Stimulated activated naive CD8-positive, alpha-beta T cell treated with anti-CD3 and anti-CD28 coated beads, Interleukin-15, amount 100 ng/mL, for 72 hours (primary cell): ENCODE data around the gene BCAR1.
"Not testable (repeated sequence)": the region's sequence is repeated elsewhere in the genome, so short reads cannot be mapped to it uniquely, and the experiment has no call there.

ENCODE experiments used
- ATAC-seq: fragments of 150-1000 bp; cut with Tn5 transposase; 2 replicates; pipeline ENCODE4 v1.10.0; 2021; ENCODE audit warnings: mild to moderate bottlenecking, moderate library complexity
- DNase-seq, 2 donors: peaks; one replicate each; pipeline ENCODE4 v3.0.0; 2021 to 2022
- H3K27ac Mint-ChIP-seq, 2 donors: one replicate each; pipeline ENCODE4 v1.8.0; 2022; ENCODE audit warnings: mild to moderate bottlenecking in 2 of 2, mixed read lengths in 2 of 2, moderate library complexity in 2 of 2
- H3K27me3 Mint-ChIP-seq: one replicate; pipeline ENCODE4 v1.8.0; 2022; ENCODE audit warnings: mixed read lengths
- H3K4me1 Mint-ChIP-seq: one replicate; pipeline ENCODE4 v1.8.0; 2022; ENCODE audit warnings: mild to moderate bottlenecking, mixed read lengths
- H3K4me3 Mint-ChIP-seq, 2 donors: one replicate each; pipeline ENCODE4 v1.8.0; 2022; ENCODE audit warnings: mild to moderate bottlenecking in 2 of 2, mixed read lengths in 2 of 2, moderate library complexity in 1 of 2
- H3K9me3 Mint-ChIP-seq, 2 donors: one replicate each; pipeline ENCODE4 v1.8.0; 2022; ENCODE audit warnings: mixed read lengths in 2 of 2

Gene BCAR1

DNA sequence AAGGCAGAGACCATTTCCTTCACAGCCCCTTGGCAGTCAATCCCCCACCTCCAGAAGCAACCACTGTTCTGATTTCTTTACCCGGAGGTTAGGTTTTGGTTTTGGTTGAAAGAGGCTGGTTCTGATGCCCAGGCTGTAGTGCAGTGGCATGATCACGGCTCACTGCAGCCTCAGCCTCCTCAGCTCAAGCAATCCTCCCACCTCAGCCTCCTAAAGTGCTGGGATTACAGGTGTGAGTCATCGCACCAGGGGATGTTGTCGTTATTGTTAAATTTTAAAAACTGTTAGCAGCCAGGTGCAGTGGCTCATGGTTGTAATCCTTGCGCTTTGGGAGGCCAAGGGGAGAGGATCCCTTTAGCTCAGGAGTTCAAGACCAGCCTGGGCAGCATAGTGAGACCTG is 41.5 kb downstream of the BCAR1 start:
- H3K27me3 Mint-ChIP-seq, result peaks cover 8% of the 10 kb centered on the region
- ATAC-seq (no peak), DNase-seq (no peak)
- H3K27ac Mint-ChIP-seq, result no peak overlapping the region
- no peak overlapping the region for H3K4me3 Mint-ChIP-seq
- H3K9me3 Mint-ChIP-seq, result no peaks in the 10 kb centered on the region
- no peaks in the 10 kb centered on the region for H3K4me1 Mint-ChIP-seq

DNA sequence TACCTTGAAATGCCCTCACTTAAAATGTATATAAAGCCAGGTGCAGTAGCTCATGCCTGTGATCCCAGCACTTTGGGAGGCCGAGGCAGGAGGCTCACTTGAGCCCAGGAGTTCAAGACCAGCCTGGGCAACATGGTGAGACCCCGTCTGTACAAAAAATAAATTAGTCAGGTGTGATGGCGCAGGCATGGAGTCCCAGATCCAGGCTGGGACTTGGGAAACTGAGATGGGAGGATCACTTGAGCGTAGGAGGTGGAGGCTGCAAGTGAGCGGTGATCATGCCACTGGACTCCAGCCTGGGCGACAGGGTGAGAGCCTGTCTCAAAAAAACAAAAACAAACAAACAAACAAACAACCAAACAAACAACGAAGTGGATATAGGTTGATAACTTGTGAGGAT is 41.9 kb downstream of the BCAR1 start:
- H3K9me3 Mint-ChIP-seq, DNase-seq, H3K4me3 Mint-ChIP-seq, ATAC-seq, H3K27me3 Mint-ChIP-seq, H3K4me1 Mint-ChIP-seq: not testable (repeated sequence)
- H3K27ac Mint-ChIP-seq, result peak overlapping the region in 1 of 2 donors; percentile 94

DNA sequence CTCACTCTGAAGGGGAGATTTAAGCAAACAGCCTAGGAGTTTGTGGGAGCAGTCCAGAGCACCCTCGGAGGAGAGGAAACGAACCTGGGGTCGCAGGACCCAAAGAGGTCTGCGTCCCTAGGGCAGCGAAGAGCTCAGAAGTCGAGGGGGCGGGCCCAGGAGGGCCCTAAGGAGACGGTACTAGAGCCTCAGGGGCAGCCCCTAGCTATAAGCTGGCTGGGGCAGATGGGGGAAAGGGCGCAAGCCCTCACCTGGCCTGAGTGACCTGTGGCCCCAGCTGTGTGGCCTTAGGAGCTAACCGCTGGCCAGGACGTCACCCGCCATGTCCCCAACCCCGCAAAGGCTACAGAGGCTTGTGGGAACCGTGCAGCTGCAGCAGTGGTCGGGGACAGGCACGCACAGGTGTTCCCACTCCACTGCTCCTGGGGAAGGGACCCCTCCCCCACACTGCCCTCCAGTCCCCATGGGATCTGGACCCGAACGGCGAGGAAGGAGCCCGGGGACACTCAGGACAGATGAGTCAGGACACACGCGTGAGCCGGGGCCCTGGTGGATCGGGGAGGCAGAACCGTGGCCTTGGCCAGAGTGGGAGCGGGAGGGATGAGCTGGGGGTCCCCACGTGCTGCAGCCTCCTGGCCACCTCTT is 42.4 kb downstream of the BCAR1 start:
- Mint-ChIP-seq H3K9me3 (no peaks in the 10 kb centered on the region), H3K4me3 (no peak overlapping the region), H3K27me3 (peaks cover 8% of the 10 kb centered on the region), H3K4me1 (no peaks in the 10 kb centered on the region), H3K27ac (peak overlapping the region in 1 of 2 donors; percentile 82)
- ATAC-seq (no peak), DNase-seq (no peak)

DNA sequence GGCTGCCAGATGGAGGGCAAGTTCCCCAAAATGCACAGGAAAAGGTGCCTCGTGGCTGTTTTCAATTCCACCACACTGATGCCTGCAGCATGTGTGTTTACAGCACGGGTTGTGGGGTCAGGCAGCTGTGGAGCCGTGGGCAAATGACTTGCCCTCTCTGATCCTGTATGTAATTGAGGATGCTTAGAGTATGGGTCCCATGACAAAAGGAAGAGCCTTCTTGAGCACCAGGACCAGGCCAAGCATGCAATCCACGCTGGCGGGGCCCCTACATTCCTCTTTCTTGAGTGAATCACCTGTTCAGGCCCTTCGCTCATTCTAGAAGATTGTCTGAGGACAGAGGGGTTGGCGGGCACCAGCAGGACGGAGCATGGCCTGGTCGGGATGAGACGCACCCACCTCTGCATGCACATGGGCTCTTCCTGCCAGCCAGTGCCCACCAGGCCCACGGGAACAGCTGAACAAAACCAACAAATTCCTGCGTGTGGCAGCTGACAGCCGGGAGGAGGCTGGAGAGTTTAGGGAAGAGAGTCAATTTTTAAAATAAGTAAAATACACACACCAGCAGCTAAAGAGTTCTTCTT is 43.1 kb downstream of the BCAR1 start:
- DNase-seq (no peak), ATAC-seq (no peak)
- H3K4me3 Mint-ChIP-seq, result no peak overlapping the region
- H3K27ac Mint-ChIP-seq, result peak overlapping the region in 1 of 2 donors; percentile 34
- no peaks in the 10 kb centered on the region for H3K9me3 Mint-ChIP-seq
- H3K4me1 Mint-ChIP-seq, result no peaks in the 10 kb centered on the region
- H3K27me3 Mint-ChIP-seq, result peaks cover 8% of the 10 kb centered on the region

DNA sequence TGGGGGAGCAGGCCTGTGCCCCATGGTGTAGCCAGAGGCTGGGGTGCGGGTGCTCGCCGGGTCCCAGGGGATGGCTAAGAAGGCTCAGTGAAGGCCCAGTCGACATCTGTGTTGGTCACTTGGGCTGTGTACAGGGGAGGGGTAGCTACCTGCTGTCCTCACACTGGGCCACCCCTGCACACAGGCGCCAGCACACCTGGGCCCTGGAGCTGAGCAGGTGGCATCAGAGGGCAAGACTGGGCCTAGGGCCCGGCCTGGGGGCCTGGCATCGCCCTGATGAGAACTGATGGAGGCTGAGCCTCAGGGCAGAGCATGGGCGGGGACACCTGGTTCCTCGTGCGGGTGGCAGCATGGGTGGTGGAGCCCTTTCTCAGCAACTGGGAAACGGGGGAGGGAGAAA is 43.6 kb downstream of the BCAR1 start:
- Mint-ChIP-seq H3K9me3 (no peaks in the 10 kb centered on the region), H3K27ac (peak overlapping the region in 1 of 2 donors; percentile 34), H3K4me1 (no peaks in the 10 kb centered on the region), H3K4me3 (no peak overlapping the region), H3K27me3 (peaks cover 8% of the 10 kb centered on the region)
- DNase-seq, result no peak
- ATAC-seq, result no peak

DNA sequence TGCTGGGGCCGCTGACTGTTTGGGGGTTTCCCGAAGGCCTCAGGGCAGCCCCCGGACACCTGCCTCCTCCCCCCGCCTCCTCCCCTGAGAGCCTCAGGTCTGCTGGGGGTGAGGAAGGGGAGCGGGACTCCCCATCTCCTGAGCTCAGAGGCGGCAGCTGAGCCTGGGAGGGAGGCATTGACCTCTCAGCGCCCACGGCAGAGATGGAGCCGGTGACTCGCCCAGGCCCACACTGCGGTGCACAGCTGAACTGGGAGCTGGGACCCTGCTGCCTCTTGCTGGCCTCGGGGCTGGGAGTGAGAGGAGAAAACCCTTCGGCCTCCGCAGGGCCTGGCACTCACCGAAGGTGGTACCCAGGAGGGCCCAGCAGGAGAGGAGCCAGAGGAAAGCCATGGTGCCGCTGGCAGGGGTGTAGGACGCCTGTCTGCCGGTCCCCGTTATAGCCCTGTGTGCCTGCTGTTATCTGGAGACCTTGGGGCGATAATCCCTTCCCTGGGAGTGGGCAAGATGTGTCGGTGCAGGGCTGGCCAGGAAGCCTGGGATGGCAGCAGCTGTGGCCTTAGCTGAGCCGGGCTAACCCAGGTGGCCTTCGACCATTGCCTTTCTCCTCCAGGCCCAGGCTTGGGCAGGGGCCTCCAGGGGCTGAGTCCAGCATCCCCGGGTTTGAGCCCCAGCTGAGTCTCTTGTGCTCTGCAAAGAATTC is 44.5 kb downstream of the BCAR1 start, which contains the start of gene CTRB2:
Gene CTRB2 (minus strand): TSS at position 413 of the 703 bp plus-strand sequence. CDS start 20 bp downstream, at position 393.
- peaks cover 8% of the 10 kb centered on the region for H3K27me3 Mint-ChIP-seq
- no peaks in the 10 kb centered on the region for H3K4me1 Mint-ChIP-seq
- DNase-seq (no peak), ATAC-seq (no peak)
- no peak within 1 kb of the TSS for H3K4me3 Mint-ChIP-seq
- H3K9me3 Mint-ChIP-seq, result no peaks in the 10 kb centered on the region
- peak within 1 kb of the TSS in 1 of 2 donors; percentile 34 for H3K27ac Mint-ChIP-seq

DNA sequence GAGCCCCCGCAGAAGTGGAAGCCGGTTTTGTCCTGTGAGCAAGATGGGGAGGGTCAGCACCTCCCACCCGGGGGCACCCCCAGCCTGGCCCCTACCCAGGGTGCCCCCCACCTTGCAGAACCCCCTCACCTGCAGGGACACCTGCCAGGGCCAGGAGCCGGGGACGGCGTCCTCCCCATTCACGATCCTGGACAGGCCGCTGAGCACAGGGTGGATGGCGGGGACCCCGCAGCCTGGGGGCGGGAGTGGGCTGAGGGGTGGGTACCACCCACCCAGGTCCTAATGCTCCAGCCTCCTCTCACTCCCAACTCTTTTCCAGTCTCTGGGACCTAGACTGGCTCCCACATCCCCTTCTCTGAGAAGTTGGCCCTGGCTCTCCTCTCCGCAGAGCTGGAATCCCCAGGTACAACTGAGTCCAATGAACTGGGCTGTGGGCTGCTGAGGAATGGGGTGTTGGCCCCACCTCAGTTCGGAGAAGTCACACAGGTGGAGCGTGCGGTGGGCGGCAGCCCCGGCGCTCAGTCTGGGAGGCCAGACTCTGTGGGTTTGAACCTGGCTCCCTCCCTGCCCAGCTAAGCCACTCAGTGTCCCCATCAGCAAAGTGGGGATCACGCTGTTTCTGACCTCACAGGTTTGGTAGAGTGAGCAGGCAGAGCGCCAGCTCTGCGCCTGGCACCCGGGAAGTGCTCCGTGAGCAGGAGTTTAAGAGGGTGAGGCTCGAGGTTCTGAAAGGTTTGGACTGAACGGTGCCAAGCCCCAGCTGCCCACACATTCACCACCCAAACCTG is 45.3 kb downstream of the BCAR1 start:
- peak; percentile 61 for ATAC-seq
- not testable (repeated sequence) for H3K27ac Mint-ChIP-seq, H3K27me3 Mint-ChIP-seq, H3K4me1 Mint-ChIP-seq, H3K4me3 Mint-ChIP-seq, DNase-seq, H3K9me3 Mint-ChIP-seq

DNA sequence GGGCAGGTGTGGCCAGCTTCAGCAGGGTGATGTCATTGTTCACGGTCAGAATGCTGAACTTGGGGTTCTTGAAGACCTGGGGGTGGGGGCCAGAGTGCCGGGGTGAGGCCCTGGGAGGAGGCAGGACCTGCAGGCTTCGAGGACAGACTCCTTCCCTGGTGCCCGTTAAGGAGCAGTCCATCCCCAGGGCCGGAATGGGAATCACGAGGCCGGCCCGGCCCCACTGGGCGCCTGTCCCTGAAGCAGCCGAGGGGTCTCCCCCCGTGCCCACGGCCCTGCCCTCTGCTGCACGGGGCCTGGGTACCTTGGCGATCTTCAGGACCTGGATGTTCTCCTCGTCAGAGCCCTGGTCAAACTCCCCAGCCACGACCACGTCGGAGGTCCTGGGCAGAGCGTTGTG is 46.0 kb downstream of the BCAR1 start:
- not testable (repeated sequence) for H3K27ac Mint-ChIP-seq, DNase-seq, ATAC-seq, H3K4me3 Mint-ChIP-seq, H3K9me3 Mint-ChIP-seq
- Mint-ChIP-seq H3K27me3 (peaks cover 16% of the 10 kb centered on the region), H3K4me1 (peaks cover 11% of the 10 kb centered on the region)

DNA sequence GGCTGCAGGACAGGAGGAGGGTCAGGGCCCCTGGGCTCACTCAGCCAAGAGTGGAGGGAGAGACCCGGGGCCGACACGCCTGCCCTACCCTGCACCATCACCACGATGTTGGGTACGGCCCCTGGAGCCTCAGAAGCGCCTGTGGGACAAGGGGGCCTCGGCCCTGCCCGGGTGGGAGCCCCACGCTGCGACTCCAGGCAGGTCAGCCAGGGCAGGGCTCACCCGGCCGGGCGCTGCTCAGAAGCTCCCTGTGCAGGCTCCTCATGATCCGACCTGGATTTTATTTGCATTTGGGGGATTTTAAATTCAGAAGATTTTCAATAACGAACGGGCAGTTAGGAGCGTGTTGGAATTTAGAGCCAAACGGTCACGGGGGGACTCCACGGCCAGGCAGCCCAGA is 46.5 kb downstream of the BCAR1 start:
- not testable (repeated sequence) for DNase-seq, H3K27ac Mint-ChIP-seq, H3K4me3 Mint-ChIP-seq, H3K9me3 Mint-ChIP-seq
- peaks cover 21% of the 10 kb centered on the region for H3K27me3 Mint-ChIP-seq
- H3K4me1 Mint-ChIP-seq, result peaks cover 15% of the 10 kb centered on the region
- ATAC-seq, result peak; percentile 8

DNA sequence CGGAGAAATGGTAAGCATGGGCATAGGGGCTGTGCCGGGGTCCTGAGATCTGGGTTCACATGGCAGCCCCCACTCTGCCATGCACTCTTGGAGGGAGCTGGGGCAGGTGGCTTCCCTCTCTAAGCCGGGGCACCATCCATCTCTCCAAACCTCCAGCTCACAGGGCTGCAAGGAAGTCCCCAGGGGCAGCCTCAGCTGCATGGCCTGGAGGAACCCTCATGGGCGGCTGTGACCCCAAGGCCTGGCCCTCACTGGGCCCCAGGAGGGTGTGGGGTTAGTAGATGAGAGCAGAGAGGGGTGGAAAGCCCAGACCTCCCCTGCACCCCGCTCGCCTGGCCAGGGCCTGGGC is 47.0 kb downstream of the BCAR1 start:
- Mint-ChIP-seq H3K27me3 (peaks cover 24% of the 10 kb centered on the region), H3K4me3 (no peak overlapping the region), H3K4me1 (peaks cover 17% of the 10 kb centered on the region), H3K9me3 (no peaks in the 10 kb centered on the region), H3K27ac (no peak overlapping the region)
- ATAC-seq (peak; percentile 33), DNase-seq (no peak)

DNA sequence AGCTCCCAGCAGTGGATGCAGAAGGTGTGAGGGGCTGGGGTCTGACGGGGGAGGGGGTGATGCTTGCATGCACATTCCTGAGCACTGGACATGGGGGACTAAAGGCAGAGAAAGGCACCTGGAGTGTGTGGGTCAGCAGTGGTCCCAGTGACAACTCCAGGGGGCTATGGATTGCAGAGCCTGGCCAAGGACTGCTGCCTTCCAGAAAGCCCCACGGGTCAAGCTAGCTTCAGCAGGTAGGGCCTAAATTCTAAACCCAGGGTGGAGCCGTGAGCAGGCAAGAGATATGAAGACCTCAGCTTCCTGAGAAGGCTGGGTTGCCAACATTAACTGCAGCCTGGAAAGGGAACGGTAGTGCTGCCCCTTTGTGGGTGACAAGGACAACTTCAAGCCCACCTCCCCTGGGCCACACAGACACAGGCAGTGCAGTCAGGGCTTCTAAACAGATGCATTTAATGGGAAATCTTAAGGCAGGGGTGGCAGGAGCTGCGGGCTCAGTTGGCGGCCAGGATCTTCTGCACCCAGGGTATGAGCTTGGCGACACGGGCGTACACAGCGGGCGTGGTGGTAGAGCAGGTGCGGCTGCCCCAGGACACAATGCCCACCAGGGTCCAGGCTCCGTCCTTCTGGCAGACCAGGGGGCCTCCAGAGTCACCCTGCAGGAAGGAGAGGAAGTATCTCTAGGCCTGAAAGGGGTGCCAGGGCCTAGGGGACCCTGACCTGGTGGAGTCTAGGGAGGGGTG is 47.6 kb downstream of the BCAR1 start:
- no peak overlapping the region for H3K27ac Mint-ChIP-seq
- DNase-seq (no peak), ATAC-seq (peak; percentile 7)
- peaks cover 24% of the 10 kb centered on the region for H3K27me3 Mint-ChIP-seq
- peaks cover 17% of the 10 kb centered on the region for H3K4me1 Mint-ChIP-seq
- no peaks in the 10 kb centered on the region for H3K9me3 Mint-ChIP-seq
- no peak overlapping the region for H3K4me3 Mint-ChIP-seq

DNA sequence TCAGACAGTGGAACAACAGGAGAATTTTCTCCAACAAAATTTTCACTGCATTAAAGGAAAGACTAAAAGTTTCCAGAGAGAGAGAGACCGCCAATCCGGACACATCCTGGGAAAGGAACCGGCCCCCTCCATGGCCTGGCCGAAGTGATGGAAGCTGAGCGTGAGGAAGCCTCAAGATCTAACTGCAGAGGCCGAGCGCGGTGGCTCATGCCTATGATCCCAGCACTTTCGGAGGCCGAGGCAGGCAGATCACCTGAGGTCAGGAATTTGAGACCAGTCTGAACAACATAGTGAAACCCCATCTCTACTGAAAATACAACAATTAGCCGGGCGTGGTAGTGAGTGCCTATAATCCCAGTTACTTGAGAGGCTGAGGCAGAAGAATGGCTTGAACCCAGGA is 48.3 kb downstream of the BCAR1 start:
- no peak for DNase-seq
- Mint-ChIP-seq H3K4me1 (peaks cover 18% of the 10 kb centered on the region), H3K4me3 (no peak overlapping the region), H3K27ac (no peak overlapping the region), H3K9me3 (no peaks in the 10 kb centered on the region), H3K27me3 (peaks cover 25% of the 10 kb centered on the region)
- ATAC-seq, result no peak

DNA sequence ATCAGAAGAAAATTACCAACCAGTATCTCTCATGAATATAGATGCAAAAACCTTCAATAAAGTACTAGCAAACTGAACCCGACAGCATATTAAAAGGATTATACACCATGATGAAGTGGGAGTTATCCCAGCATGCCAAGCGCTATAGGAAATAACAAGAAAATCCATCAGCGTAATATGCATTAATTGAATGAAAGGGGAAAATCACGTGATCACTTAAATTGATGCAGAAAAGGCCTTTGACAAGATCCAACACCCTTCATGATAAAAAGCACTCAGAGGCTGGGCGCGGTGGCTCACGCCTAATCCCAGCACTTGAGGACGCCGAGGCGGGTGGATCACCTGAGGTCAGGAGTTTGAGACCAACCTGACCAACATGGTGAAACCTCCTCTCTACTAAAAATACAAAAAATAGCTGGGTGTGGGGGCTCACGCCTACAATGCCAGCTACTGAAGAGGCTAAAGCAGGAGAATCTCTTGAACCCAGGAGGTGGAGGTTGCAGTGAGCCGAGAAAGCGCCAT is 49.3 kb downstream of the BCAR1 start:
- Mint-ChIP-seq H3K9me3 (no peaks in the 10 kb centered on the region), H3K4me1 (peaks cover 26% of the 10 kb centered on the region), H3K27ac (no peak overlapping the region), H3K27me3 (peaks cover 31% of the 10 kb centered on the region), H3K4me3 (no peak overlapping the region)
- DNase-seq (no peak), ATAC-seq (no peak)

DNA sequence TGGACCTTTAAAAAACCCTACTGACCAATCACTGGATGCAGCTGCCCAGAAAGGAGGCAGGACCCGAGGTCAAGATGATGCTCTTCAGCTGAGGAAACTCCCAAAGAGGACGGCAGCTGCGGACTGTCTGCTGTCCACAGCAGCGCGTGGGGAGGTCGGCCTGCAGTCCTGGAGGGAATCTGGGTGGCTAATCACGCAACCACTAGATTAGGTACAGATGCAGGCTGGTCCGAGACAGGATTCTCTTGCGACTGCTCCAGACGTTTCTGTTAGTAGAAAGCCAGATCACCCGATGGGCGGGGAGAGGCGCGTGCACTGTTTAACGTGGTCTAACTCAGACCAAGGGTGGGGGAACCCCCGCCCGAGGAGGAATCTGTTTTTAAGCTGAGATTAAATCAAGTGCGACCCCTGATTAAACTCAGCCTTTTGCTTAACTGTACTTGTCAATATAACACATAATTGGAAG is 53.3 kb downstream of the BCAR1 start:
- no peaks in the 10 kb centered on the region for H3K9me3 Mint-ChIP-seq
- H3K27me3 Mint-ChIP-seq, result peaks cover 42% of the 10 kb centered on the region
- no peak for ATAC-seq
- peaks cover 26% of the 10 kb centered on the region for H3K4me1 Mint-ChIP-seq
- H3K4me3 Mint-ChIP-seq, result no peak overlapping the region
- no peak overlapping the region for H3K27ac Mint-ChIP-seq
- DNase-seq, result no peak
